WTC11 (cell line): ENCODE measurements around the gene CWH43.

Experiments
- ATF1 ChIP-seq: sonication (generic); formaldehyde crosslinking; IDR thresholded peaks from 2 replicates; pipeline ENCODE4 v1.8.1; 2023; ENCODE audit warnings: mild to moderate bottlenecking, moderate library complexity, missing genetic modification reagents
- ELF4 ChIP-seq: sonication (generic); formaldehyde crosslinking; IDR thresholded peaks from 2 replicates; pipeline ENCODE4 v1.8.1; 2022; ENCODE audit warnings: low read depth, mild to moderate bottlenecking, moderate library complexity, missing genetic modification reagents
- KAT7 ChIP-seq: sonication (generic); formaldehyde crosslinking; IDR thresholded peaks from 2 replicates; pipeline ENCODE4 v1.8.1; 2023; ENCODE audit warnings: missing genetic modification reagents, mild to moderate bottlenecking, borderline replicate concordance
- SP1 ChIP-seq: sonication (generic); formaldehyde crosslinking; conservative IDR thresholded peaks from 2 replicates; pipeline ENCODE4 v1.8.1; 2022; ENCODE audit warnings: missing genetic modification reagents
- ZNF232 ChIP-seq: sonication (generic); formaldehyde crosslinking; IDR thresholded peaks from 2 replicates; pipeline ENCODE4 v1.8.0; 2022; ENCODE audit warnings: mild to moderate bottlenecking, missing genetic modification reagents
- ZNF317 ChIP-seq: sonication (generic); formaldehyde crosslinking; IDR thresholded peaks from 2 replicates; pipeline ENCODE4 v1.8.1; 2023; ENCODE audit warnings: low read depth, mild to moderate bottlenecking, moderate library complexity, missing genetic modification reagents, borderline replicate concordance
- TF ChIP-seq, protein P1 (sequence below): fragments of 200-600 bp; IDR thresholded peaks from 2 replicates; pipeline ENCODE4 v1.8.0; 2022; ENCODE audit warnings: antibody characterized with exemption
- TF ChIP-seq, protein P2 (sequence below): sonication (generic); formaldehyde crosslinking; IDR thresholded peaks from 2 replicates; pipeline ENCODE4 v1.8.1; 2023; ENCODE audit warnings: mild to moderate bottlenecking, missing genetic modification reagents
- TF ChIP-seq, protein P3 (sequence below): sonication (generic); formaldehyde crosslinking; conservative IDR thresholded peaks from 2 replicates; pipeline ENCODE4 v1.8.1; 2023; ENCODE audit warnings: mild to moderate bottlenecking, low read depth, missing genetic modification reagents, moderate library complexity
- TF ChIP-seq, protein P4 (sequence below): sonication (generic); formaldehyde crosslinking; IDR thresholded peaks from 2 replicates; pipeline ENCODE4 v1.8.1; 2023; ENCODE audit warnings: mild to moderate bottlenecking, missing genetic modification reagents, borderline replicate concordance

DNA sequence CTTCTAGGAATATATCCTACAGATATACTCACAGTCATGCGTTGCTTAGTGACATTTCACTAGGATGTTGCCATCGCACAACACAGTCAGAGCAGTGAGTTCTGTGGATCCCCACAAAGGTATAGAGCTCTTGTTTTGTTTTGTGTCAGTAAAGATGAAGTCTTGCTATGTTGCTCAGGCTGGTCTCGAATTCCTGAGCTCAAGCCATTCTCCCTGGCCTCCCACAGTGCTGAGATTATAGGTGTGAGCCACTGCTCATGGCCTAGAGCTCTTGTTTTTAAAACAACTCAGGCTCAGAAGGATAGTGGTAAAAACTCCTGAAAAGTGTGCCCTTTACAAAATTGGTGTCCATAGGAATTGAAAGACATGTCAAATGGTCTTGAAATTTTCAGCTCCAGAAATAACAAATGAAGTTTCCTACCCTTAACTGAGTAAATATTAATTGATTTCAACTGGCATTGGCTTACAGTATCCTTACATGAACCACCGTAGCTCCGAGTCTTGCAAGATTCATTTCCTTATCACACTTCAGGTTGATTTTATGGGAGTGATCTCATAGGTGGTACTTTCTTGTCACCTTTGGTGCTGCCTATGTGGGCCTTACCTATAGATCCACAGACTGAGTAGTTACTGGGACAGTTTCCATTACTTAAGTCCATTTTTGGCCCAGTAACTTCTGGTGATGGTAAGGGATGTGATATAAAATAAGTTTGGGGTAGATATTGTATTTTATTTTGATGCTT is 3.6 kb downstream of the CWH43 start:
- TF ChIP-seq ELF4 (CRISPR knock-in tag) (no peak), ZNF232 (no peak), SP1 (CRISPR knock-in tag) (no peak), ATF1 (CRISPR knock-in tag) (no peak), KAT7 (CRISPR knock-in tag) (no peak), ZNF317 (no peak)
- TF ChIP-seq, protein P1, sequence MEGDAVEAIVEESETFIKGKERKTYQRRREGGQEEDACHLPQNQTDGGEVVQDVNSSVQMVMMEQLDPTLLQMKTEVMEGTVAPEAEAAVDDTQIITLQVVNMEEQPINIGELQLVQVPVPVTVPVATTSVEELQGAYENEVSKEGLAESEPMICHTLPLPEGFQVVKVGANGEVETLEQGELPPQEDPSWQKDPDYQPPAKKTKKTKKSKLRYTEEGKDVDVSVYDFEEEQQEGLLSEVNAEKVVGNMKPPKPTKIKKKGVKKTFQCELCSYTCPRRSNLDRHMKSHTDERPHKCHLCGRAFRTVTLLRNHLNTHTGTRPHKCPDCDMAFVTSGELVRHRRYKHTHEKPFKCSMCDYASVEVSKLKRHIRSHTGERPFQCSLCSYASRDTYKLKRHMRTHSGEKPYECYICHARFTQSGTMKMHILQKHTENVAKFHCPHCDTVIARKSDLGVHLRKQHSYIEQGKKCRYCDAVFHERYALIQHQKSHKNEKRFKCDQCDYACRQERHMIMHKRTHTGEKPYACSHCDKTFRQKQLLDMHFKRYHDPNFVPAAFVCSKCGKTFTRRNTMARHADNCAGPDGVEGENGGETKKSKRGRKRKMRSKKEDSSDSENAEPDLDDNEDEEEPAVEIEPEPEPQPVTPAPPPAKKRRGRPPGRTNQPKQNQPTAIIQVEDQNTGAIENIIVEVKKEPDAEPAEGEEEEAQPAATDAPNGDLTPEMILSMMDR, result no peak
- TF ChIP-seq, protein P2, sequence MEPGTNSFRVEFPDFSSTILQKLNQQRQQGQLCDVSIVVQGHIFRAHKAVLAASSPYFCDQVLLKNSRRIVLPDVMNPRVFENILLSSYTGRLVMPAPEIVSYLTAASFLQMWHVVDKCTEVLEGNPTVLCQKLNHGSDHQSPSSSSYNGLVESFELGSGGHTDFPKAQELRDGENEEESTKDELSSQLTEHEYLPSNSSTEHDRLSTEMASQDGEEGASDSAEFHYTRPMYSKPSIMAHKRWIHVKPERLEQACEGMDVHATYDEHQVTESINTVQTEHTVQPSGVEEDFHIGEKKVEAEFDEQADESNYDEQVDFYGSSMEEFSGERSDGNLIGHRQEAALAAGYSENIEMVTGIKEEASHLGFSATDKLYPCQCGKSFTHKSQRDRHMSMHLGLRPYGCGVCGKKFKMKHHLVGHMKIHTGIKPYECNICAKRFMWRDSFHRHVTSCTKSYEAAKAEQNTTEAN (CRISPR knock-in tag), result no peak
- TF ChIP-seq, protein P3, sequence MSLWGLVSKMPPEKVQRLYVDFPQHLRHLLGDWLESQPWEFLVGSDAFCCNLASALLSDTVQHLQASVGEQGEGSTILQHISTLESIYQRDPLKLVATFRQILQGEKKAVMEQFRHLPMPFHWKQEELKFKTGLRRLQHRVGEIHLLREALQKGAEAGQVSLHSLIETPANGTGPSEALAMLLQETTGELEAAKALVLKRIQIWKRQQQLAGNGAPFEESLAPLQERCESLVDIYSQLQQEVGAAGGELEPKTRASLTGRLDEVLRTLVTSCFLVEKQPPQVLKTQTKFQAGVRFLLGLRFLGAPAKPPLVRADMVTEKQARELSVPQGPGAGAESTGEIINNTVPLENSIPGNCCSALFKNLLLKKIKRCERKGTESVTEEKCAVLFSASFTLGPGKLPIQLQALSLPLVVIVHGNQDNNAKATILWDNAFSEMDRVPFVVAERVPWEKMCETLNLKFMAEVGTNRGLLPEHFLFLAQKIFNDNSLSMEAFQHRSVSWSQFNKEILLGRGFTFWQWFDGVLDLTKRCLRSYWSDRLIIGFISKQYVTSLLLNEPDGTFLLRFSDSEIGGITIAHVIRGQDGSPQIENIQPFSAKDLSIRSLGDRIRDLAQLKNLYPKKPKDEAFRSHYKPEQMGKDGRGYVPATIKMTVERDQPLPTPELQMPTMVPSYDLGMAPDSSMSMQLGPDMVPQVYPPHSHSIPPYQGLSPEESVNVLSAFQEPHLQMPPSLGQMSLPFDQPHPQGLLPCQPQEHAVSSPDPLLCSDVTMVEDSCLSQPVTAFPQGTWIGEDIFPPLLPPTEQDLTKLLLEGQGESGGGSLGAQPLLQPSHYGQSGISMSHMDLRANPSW (CRISPR knock-in tag), result no peak
- TF ChIP-seq, protein P4, sequence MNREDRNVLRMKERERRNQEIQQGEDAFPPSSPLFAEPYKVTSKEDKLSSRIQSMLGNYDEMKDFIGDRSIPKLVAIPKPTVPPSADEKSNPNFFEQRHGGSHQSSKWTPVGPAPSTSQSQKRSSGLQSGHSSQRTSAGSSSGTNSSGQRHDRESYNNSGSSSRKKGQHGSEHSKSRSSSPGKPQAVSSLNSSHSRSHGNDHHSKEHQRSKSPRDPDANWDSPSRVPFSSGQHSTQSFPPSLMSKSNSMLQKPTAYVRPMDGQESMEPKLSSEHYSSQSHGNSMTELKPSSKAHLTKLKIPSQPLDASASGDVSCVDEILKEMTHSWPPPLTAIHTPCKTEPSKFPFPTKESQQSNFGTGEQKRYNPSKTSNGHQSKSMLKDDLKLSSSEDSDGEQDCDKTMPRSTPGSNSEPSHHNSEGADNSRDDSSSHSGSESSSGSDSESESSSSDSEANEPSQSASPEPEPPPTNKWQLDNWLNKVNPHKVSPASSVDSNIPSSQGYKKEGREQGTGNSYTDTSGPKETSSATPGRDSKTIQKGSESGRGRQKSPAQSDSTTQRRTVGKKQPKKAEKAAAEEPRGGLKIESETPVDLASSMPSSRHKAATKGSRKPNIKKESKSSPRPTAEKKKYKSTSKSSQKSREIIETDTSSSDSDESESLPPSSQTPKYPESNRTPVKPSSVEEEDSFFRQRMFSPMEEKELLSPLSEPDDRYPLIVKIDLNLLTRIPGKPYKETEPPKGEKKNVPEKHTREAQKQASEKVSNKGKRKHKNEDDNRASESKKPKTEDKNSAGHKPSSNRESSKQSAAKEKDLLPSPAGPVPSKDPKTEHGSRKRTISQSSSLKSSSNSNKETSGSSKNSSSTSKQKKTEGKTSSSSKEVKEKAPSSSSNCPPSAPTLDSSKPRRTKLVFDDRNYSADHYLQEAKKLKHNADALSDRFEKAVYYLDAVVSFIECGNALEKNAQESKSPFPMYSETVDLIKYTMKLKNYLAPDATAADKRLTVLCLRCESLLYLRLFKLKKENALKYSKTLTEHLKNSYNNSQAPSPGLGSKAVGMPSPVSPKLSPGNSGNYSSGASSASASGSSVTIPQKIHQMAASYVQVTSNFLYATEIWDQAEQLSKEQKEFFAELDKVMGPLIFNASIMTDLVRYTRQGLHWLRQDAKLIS, result no peak
